ENCODE data around the gene PDE4D.

- TF ChIP-seq POLR2A (IDR thresholded peaks at IDR 0.05), result no peak
- no peak for TF ChIP-seq CTCF (IDR thresholded peaks at IDR 0.05)
These were observed 805.0 kb downstream of the PDE4D start for GRCh38 chr5:59088546-59088945.

Data from right lobe of liver (tissue), 4 donors.